PC-3 (cell line): ENCODE measurements around the gene ESR2. TPM values are rescaled to one million over a fixed set of nuclear protein-coding genes. Genes with fewer than 3 reads are reported as not detected.

Experiments
- ATAC-seq: fragments of 200-7000 bp; cut with Tn5 transposase; 2 replicates; pipeline ENCODE4 v1.9.1; 2020; ENCODE audit warnings: mild to moderate bottlenecking, moderate library complexity
- BruUV-seq: library from RNA; stranded (reverse); fragments of 400-500 nt; replicated peaks from 2 replicates; lab custom pipeline; 2021; lab: Mats Ljungman, UMichigan
- CTCF ChIA-PET: fragments of 300-600 bp; sonication (Branson Sonifier 250); formaldehyde crosslinking; loops from one replicate; lab custom pipeline; 2022; ENCODE audit warnings: antibody characterized with exemption; lab: Charles Lee
- POLR2A ChIA-PET: fragments of 300-600 bp; sonication (Branson Sonifier 250); formaldehyde crosslinking; loops from one replicate; lab custom pipeline; 2022; ENCODE audit warnings: antibody characterized with exemption; ENCODE audit not compliant: unreplicated experiment; lab: Charles Lee
- DNase-seq: peaks from one replicate; pipeline ENCODE4 v3.0.0-alpha.2; 2015
- H2AFZ ChIP-seq: fragments of 300-600 bp; sonication (generic); 2 replicates; pipeline ENCODE4 v1.6.0; 2016; ENCODE audit warnings: antibody characterized with exemption, low read length
- H3F3A ChIP-seq: fragments of 300-600 bp; sonication (generic); one replicate; pipeline ENCODE4 v1.6.0; 2017; ENCODE audit warnings: antibody characterized with exemption, low read length, control low read depth, mild to moderate bottlenecking; ENCODE audit not compliant: unreplicated experiment
- H3K27ac ChIP-seq: fragments of 300-600 bp; sonication (generic); 2 replicates; pipeline ENCODE4 v1.5.1; 2016; ENCODE audit warnings: mild to moderate bottlenecking, low read length
- H3K27me3 ChIP-seq: fragments of 300-600 bp; sonication (generic); 2 replicates; pipeline ENCODE4 v1.6.1; 2016; ENCODE audit warnings: low read length, mixed read lengths
- H3K36me3 ChIP-seq: fragments of 300-600 bp; sonication (generic); 2 replicates; pipeline ENCODE4 v1.6.1; 2016; ENCODE audit warnings: low read depth, mixed run types, low read length, mixed read lengths
- H3K4me1 ChIP-seq: fragments of 300-600 bp; sonication (generic); 2 replicates; pipeline ENCODE4 v1.5.1; 2016; ENCODE audit warnings: low read length; ENCODE audit not compliant: insufficient read depth
- H3K4me2 ChIP-seq: fragments of 300-600 bp; sonication (generic); 2 replicates; pipeline ENCODE4 v1.6.0; 2016; ENCODE audit warnings: low read length
- H3K4me3 ChIP-seq: fragments of 300-600 bp; sonication (generic); 2 replicates; pipeline ENCODE4 v1.5.1; 2016; ENCODE audit warnings: mild to moderate bottlenecking, low read length, mixed read lengths
- H3K79me2 ChIP-seq: fragments of 300-600 bp; sonication (generic); 2 replicates; pipeline ENCODE4 v1.6.1; 2017; ENCODE audit warnings: low read length, mixed read lengths
- H3K9ac ChIP-seq: fragments of 300-600 bp; sonication (generic); 2 replicates; pipeline ENCODE4 v1.6.0; 2016; ENCODE audit warnings: mild to moderate bottlenecking, low read length
- H3K9me2 ChIP-seq: fragments of 300-600 bp; sonication (generic); replicated peaks from 2 replicates; pipeline ENCODE4 v1.6.1; 2016; ENCODE audit warnings: mixed run types, low read length, mixed read lengths
- H3K9me3 ChIP-seq: fragments of 300-600 bp; sonication (generic); 2 replicates; pipeline ENCODE4 v1.6.1; 2016; ENCODE audit warnings: low read length, mixed read lengths
- H4K20me1 ChIP-seq: fragments of 300-600 bp; sonication (generic); 2 replicates; pipeline ENCODE4 v1.6.1; 2016; ENCODE audit warnings: low read length, mixed read lengths
- EZH2 ChIP-seq: fragments of 300-600 bp; sonication (generic); IDR thresholded peaks from one replicate; pipeline ENCODE4 v1.6.1; 2017; ENCODE audit warnings: antibody characterized with exemption, mild to moderate bottlenecking, low read length; ENCODE audit not compliant: unreplicated experiment
- EZH2phosphoT487 ChIP-seq: fragments of 300-600 bp; sonication (generic); IDR thresholded peaks from 2 replicates; pipeline ENCODE4 v1.6.1; 2018; ENCODE audit warnings: mild to moderate bottlenecking, antibody characterized with exemption, low read length, borderline replicate concordance
- intact Hi-C: fragments of 100-400 bp; cut with micrococcal nuclease; formaldehyde crosslinking; loops from 2 replicates; pipeline ENCODE4 v1.9.0; 2023
- total RNA-seq: library from RNA; depleted of rRNA; stranded (reverse); fragments of >200 nt; gene quantifications from 2 replicates; pipeline ENCODE4 v1.2.3, GENCODE V29; 2014
- TF ChIP-seq, protein P1 (sequence below): fragments of 300-600 bp; sonication (generic); conservative IDR thresholded peaks from 2 replicates; pipeline ENCODE4 v1.5.1; 2017; ENCODE audit warnings: antibody characterized with exemption, low read depth, mild to moderate bottlenecking, low read length

Gene ESR2
- total RNA-seq, 1 experiment from 2014 or later = 0.18 TPM

DNA sequence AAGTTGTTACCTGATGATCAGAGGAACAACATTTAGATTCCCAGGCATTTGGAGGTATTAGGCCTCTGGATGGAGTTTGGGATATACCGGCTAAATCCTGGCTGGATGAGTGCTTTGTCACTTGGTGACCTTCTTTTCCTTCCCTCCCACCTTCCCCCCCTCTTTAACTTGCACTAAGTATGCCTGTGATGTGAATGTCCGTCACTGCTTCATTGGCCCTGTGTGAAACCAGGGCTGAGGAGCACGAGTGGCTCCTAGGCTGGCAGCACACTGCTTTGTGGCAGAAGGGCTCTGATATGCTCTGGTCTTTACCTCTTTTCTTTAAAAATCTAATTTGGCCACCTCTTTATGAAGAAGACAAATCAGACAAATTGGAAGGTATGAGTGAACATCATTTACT is 95.7 kb downstream of the ESR2 start:
- Histone ChIP-seq H3K4me1 (no peaks in the 10 kb centered on the region), H3F3A (no peaks in the 10 kb centered on the region), H3K9ac (no peak overlapping the region), H3K79me2 (no peaks in the 10 kb centered on the region), H3K4me2 (no peak overlapping the region), H3K9me2 (no peaks in the 10 kb centered on the region), H3K9me3 (no peaks in the 10 kb centered on the region), H3K27ac (no peak overlapping the region), H3K36me3 (no peaks in the 10 kb centered on the region), H2AFZ (no peak overlapping the region), H3K4me3 (no peak overlapping the region), H3K27me3 (no peaks in the 10 kb centered on the region), H4K20me1 (no peaks in the 10 kb centered on the region)
- BruUV-seq = no TSS peak
- DNase-seq = no peak
- ChIA-PET CTCF (no interaction called here), POLR2A (no interaction called here)
- intact Hi-C loops = no loop called here
- ATAC-seq = no peak
- TF ChIP-seq, protein P1, sequence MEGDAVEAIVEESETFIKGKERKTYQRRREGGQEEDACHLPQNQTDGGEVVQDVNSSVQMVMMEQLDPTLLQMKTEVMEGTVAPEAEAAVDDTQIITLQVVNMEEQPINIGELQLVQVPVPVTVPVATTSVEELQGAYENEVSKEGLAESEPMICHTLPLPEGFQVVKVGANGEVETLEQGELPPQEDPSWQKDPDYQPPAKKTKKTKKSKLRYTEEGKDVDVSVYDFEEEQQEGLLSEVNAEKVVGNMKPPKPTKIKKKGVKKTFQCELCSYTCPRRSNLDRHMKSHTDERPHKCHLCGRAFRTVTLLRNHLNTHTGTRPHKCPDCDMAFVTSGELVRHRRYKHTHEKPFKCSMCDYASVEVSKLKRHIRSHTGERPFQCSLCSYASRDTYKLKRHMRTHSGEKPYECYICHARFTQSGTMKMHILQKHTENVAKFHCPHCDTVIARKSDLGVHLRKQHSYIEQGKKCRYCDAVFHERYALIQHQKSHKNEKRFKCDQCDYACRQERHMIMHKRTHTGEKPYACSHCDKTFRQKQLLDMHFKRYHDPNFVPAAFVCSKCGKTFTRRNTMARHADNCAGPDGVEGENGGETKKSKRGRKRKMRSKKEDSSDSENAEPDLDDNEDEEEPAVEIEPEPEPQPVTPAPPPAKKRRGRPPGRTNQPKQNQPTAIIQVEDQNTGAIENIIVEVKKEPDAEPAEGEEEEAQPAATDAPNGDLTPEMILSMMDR = no peak
- no peak for TF ChIP-seq EZH2
- TF ChIP-seq EZH2phosphoT487 = no peak

DNA sequence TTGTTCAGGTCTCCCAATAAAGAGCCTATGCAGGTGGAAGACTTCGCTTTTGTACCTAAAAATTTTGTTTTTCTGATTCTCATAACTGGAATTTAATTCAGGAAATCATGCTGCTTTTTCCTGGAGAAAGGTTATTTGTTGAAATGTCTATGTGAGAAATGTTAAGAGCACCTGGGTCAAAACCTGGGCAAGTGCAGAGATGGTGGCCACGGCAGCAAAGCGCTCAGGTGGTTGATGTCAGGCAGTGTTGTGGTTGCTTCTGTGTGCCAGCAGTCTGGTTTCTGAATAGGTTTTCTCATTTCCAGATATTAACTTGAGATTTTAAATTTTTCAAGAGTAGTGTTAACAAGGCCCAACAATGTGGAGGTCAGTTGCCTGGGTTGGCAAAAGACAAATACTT is 96.2 kb downstream of the ESR2 start:
- H2AFZ ChIP-seq = no peak overlapping the region
- H3K79me2 ChIP-seq = no peaks in the 10 kb centered on the region
- TF ChIP-seq, protein P1 = no peak
- no peak for TF ChIP-seq EZH2phosphoT487
- TF ChIP-seq EZH2 = no peak
- no peaks in the 10 kb centered on the region for H3K36me3 ChIP-seq
- CTCF ChIA-PET = no interaction called here
- H3K9me2 ChIP-seq = no peaks in the 10 kb centered on the region
- POLR2A ChIA-PET = no interaction called here
- no peak overlapping the region for H3K9ac ChIP-seq
- no peak for ATAC-seq
- H3K4me2 ChIP-seq = no peak overlapping the region
- H3K27ac ChIP-seq = no peak overlapping the region
- H3K4me1 ChIP-seq = no peaks in the 10 kb centered on the region
- no peaks in the 10 kb centered on the region for H4K20me1 ChIP-seq
- intact Hi-C loops = no loop called here
- no TSS peak for BruUV-seq
- no peaks in the 10 kb centered on the region for H3F3A ChIP-seq
- DNase-seq = no peak
- no peaks in the 10 kb centered on the region for H3K27me3 ChIP-seq
- H3K9me3 ChIP-seq = no peaks in the 10 kb centered on the region
- no peak overlapping the region for H3K4me3 ChIP-seq

DNA sequence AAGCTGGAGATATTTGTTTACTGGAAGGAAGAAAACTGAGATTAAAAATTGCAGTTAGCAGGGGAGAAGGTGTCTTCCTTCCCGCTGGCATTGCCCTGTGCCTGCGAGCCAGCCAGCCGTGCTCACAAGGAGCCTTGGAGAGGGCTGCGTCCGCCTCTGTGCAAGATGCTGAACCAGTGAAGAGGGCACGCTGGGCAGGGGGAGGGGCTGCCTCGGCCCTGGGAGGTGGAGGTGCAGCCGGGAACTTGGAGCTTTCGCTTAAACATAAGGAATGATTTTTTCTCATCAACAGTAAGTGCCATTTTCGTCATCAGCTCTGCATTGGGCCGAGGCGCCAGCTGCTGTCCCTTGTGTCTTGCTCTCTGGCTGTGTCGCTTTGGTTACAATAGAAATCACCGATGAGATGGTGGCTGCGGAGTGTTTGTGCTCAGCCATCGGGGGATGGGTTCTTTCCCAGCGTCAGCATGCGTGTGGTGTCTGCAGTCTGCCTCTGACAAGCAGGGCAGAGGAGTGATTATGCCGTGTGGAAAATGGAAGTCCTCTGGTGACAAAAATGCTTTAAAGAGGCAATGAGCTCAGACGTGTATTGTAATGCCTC is 97.3 kb downstream of the ESR2 start:
- TF ChIP-seq EZH2phosphoT487 = no peak
- no peak for TF ChIP-seq EZH2
- TF ChIP-seq, protein P1 = no peak
- no peaks in the 10 kb centered on the region for H3K9me2 ChIP-seq
- no peak overlapping the region for H3K4me3 ChIP-seq
- no peak overlapping the region for H3K9ac ChIP-seq
- H3K27me3 ChIP-seq = no peaks in the 10 kb centered on the region
- H3K27ac ChIP-seq = no peak overlapping the region
- intact Hi-C loops = no loop called here
- ChIA-PET CTCF (interaction anchor here (0.6 kb wide), 1 partner anchor 148 kb away, joined by 10 read pairs; no protein-coding TSS in a partner anchor), POLR2A (no interaction called here)
- no peaks in the 10 kb centered on the region for H3K9me3 ChIP-seq
- peaks cover 4% of the 10 kb centered on the region; the same call in 1 of the 2 replicates for H3K4me1 ChIP-seq
- DNase-seq = no peak
- no peak overlapping the region for H2AFZ ChIP-seq
- H3K4me2 ChIP-seq = no peak overlapping the region
- no peak for ATAC-seq
- no peaks in the 10 kb centered on the region for H3K36me3 ChIP-seq
- no TSS peak for BruUV-seq
- H4K20me1 ChIP-seq = no peaks in the 10 kb centered on the region
- H3K79me2 ChIP-seq = no peaks in the 10 kb centered on the region
- H3F3A ChIP-seq = no peaks in the 10 kb centered on the region
